T-helper 1 cell treated with Interleukin-12 subunit alpha and Interleukin-12 subunit beta and Interleukin-4 antibody, amounts not matched to agents 30 ng/mL and 1 ng/mL, for 36 hours (primary cell): ENCODE results near the gene CEACAM4. TPM values are rescaled to one million over a fixed set of nuclear protein-coding genes. Genes with fewer than 3 reads are reported as not detected.

Source experiments
- intact Hi-C: fragments of 100-400 bp; cut with micrococcal nuclease; formaldehyde crosslinking; loops from one replicate; pipeline ENCODE4 v1.15.1; 2024
- total RNA-seq: library from RNA; stranded (reverse); gene quantifications from 2 replicates; pipeline ENCODE4 v1.2.3, GENCODE V29; 2022

The CEACAM4 gene
- total RNA-seq, 1 donor from 2014 or later, result not detected

DNA sequence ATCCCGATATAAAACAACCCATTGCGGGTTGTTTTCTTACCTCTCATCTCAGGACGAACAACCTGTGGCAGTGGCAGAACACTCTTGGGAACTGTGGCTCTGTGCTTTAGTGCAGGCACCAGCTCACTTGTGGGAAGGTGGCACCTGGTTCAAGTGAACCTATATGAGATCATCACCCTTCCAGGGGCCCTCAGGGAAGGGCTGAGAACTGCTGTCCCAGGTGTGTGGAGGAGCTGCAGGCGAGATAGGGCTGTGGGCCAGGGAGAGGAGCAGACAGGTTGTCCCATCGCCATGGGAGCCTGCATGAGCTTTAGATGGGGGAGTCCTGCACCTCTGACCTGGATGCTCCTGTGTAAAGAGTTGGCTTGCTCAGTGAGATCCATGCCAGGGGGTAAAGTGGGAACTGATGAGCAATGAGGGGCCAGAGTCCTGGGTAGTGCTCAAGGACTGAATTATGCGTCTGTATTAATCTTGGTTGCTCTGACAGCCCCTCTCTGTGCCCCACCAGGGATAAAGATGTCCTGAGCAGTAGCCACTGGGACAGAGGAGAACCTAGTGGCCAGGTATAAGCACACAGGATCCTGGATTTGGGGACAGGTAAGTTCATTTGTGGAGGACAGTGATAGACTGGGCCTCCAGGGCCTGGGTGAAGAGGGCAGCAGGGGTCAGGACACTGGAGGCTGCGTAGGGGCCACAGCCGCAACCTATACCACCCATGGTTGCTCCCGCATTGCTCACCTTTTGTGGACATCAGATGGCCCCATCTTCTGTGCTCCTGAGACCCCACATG lies 8.7 kb downstream of the CEACAM4 start:
- intact Hi-C loops, result no loop called here

DNA sequence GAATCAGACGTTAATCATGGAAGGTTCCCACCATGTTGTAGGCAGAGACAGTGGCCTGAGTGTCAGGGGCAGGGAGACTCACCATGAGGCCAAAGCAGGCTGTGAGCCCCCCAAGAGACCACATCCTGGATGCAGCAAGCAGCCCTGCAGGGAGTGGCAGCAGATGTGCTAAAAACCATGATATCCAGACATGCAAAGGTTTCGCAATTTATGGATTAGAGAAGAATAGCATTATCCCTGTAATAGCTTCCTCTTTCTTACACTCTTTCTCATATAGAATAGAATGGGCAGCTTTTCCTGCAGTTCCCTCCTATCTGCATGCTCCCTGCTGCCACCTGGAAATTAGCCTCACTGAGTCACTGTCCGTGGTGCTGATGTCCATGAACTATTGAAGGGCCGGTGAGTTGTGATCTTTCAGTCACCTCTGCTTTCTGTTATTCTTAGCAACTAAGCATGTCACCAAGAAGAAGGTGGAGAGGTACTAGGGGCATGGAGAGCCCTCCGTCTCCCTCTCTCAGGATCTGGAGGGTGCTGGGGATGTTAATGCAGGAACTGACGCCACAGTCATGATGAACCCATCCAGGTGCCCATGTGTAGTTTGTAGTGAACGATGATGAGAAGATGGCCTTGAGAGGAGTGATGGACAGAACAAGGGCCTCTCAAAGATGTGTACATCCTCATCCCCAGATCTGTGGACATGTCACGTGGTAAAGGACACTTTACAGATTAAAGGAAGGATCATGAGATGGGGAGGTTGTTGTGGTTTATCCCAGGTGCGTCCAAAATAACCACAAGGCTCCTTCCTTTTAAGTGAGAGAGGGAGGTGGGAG lies 9.9 kb downstream of the CEACAM4 start:
- intact Hi-C loops, result no loop called here

DNA sequence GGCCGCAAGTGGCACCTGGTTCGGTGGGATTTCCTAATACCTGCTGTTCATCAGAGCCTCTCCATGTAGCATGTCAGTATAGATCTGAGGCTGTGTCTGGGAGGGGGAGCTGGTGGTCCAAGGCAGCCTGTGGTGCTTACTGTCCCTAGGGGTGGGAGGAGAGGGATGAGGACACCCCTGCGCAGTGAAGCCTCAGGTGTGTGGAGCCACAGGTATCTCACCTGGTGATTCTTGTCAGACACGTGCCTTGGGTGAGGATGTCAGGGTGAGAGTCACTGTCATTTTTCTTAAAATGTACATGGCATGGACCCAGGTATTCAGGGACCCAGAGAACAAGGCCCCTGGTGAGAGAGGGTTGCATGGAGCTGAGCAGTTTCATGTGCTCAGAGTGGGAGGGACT lies 11.7 kb downstream of the CEACAM4 start:
- intact Hi-C loops, result no loop called here

DNA sequence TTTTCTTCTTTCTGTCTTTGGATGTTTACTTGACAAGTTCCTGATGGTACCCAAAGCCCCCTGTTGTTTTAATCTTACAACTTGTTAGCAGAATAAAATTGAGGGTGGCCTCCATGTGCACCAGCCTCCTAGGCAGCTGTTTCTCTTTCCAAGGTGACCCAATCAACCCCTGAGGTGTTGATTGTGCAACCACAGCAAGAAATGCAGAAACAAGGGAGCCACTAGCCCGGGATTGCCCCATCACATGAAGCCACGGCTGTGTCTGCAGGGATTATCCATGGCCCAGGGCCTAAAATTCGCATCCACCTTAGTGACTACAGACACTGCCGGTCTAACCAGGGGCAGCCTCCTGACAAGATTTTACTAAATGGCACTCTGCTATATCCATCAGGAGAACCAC lies 14.4 kb downstream of the CEACAM4 start:
- intact Hi-C loops, result no loop called here

DNA sequence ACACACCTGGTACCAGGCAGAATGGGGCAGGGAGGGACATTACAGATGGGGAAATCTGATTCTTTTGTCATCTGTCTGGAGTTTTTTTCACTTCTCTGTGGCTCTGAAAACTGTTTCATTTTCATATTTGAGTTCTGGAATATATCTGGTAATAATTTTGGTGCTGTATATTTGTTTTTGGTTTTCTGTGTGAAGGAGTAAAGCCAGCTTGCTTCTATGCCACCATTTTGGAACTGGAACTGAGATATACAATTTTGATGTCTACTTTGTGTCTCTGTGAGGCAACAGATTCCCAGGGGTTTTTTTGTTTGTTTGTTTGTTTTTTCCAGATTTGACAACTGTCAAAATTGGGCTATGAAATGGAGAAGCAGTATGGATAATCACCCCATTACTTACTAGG lies 16.1 kb downstream of the CEACAM4 start:
- intact Hi-C loops, result no loop called here

DNA sequence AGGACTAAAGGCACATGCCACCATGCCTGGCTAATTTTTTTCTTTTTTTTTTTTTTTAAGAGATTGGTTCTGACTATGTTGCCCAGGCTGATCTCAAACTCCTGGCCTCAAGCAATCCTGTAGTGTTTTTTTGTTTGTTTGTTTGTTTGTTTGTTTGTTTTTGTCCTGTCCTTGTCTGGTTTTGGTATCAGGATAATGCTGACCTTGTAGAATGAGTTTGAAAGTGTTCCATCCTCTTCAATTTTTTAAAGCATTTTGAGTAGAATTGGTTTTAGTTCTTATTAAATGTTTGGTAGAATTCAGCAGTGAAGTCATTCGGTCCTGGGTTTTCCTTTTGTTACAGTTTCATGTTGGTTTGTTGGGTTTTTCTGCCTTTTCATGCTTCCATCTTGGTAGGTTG lies 19.2 kb downstream of the CEACAM4 start:
- intact Hi-C loops, result no loop called here

DNA sequence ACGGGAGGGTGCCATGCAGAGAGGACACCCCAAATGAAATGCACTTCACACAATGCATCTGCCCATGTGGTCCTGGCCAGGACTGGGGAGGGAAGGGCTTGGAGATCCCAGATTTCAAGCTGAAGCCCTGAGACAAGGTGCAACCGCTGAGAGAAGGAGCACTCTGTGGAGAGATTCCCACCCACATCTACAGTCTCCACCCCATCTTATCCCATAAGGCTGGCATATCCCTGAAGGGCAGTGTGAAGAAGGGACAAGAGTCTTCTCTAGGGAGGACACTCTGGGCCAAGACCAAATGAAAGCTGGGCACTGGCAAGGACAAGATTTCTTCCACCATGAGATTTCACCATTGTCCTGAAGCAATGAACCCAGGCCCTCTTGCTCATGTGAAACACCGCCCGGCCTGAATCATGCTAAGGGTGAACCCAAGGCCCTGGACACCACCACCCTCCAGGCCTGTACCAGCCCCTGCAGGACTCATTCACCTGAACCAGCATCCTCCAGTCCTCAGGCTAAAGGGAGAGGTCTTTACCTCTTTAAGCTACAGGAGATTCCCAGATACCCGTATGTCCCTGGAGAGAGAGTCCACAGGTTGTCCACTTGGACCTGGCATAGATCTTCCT lies 20.5 kb downstream of the CEACAM4 start:
- intact Hi-C loops, result no loop called here

DNA sequence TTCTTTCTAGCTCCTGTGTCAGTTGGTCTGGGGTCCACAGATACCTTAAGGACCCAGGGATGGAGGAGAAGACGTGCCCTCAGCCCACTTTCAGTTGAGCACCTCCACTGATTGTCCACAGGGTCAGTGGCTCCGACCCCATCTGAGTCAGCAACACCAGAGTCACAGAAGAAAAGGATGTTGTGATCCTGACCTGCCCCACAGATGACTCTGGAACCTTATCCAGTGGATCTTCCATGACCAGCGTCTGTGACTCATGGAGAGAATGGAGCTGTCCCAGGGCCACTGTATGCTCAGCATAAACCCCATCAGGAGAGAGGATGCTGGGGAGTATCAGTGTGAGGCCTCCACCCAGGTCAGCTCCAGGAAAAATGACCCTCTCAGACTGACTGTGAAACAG lies 22.0 kb downstream of the CEACAM4 start:
- intact Hi-C loops, result no loop called here

DNA sequence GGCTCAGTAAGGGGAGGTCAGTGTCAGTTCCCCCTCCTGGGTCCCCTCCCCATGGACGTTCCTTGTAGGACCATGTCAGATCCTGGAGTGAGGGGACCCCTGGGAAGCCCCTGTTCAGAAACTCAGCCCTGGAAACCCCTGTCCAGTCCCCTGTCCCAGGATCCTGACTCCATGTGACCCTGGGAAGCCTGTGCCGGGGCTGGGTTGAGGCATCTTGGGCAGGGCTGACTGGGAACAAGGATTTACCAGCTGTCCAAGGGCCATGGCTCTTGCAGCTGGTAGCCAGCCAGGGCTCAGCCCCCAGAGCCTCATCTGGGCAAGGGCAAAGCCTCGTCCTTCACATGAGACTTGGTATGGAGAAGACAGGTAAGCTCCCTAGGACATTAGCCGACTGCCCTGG lies 25.1 kb downstream of the CEACAM4 start:
- intact Hi-C loops, result no loop called here

DNA sequence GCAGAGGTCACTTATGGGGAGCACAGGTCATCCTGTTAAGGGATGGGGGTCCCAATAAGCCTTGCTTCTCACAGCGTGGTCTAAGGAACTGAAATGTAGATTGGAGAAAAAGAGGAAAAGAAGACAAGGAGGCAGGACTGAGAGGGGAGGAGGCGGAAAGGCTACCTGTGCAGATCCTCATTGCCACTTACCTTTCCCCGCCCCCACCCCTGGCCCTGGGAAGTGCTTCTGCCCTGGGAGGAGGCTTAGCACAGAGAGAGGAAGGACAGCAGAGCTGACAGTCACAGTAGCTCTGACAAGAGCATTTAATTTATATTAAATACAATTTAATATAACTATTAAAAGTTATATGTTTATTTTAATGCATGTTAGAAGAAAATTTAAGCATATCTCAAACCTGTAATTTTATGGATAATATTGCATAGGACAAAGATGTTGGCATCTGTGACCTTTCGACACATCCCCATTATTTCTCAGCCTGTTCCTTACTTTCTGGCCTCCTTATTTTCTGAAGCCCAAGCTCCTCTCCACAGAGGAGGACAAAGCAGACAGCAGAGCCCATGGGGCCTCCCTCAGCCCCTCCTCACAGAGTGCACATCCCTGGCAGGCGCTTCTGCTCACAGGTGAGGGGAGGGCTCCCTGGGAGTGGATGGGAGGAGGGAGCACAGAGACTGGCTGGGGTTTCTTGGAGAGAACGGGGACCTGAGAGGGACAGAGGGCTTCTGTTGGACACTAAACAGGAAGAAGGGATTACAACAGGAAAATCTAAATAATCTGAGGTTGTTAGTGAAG lies 27.5 kb downstream of the CEACAM4 start:
- intact Hi-C loops, result loop anchor here (5.0 kb wide), 1 partner anchor 292 kb away; no protein-coding TSS in a partner anchor

DNA sequence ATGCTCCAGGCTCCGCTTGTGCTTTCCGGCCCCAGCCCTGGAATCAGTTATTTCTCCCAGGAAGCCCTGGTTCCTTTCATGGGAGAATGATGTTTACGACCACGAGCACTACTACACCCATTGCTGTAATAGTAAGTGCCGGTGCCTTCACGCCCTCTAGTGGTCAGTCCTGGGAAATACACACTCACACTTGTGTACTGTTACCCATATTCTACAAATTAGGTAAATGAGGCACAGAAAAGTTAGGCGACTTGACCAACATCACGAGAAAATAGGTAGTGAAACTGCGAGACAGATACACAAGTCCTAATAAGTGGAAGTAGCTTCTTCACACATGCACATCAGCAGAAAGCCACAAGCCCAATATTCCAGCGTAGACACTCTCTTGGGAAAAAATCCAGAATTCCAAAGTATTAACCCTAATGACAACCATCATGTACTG lies 29.3 kb downstream of the CEACAM4 start:
- intact Hi-C loops, result loop anchor here (2.0 to 5.0 kb wide), 2 partner anchors 243 to 290 kb away; no protein-coding TSS in a partner anchor

DNA sequence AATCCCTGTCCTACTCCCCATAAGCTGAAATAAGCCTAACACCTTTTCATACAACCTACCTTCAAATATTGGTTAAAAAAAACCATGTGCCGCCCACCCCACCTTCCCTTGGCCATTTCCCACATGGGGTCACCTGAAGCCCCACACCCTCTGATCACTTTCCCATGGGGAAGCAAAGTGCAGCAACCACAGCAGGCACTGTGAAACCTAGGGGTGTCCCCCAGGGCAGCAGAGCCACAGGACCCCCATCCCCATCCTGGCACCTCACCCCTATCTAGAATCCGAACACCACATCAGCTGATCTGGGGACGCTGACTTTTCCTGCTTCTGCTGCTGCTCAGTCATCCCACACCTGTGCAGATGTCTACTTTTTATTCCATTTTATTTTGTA lies 31.0 kb downstream of the CEACAM4 start:
- intact Hi-C loops, result loop anchor here (1.0 to 5.0 kb wide), 10 partner anchors 20 to 392 kb away; partner anchors contain the start of genes BCKDHA, CEACAM21 and EXOSC5

DNA sequence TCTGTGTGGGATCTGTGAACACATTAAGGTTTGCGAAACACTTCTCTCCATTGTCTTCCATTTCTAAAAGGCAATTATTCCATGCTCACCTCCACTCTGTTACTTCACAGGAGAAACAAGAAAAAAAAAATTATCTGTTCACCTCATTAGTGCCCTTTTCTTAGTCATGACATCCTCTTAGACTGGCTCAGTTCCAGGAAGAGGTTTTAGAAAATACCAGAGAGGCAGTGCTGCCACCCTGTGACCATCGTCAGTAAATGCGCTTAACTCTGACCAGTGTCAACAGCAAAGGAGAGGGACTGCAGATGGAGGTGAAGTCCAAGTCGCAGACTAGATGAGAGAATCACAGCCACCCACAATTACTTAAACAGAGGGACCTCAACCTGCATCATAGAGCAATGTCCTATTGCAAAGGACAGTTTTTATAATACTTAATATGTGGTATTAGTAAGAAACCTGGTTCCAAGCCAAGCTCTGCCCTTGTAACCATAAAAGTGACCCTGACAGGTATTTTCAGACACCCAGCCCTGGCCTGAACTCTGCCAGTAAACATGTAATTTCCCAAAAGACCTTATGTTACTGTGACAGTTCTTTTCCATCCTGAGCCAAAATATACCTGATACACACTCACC lies 31.5 kb downstream of the CEACAM4 start:
- intact Hi-C loops, result loop anchor here (1.0 to 5.0 kb wide), 9 partner anchors 19 to 391 kb away; partner anchors contain the start of genes BCKDHA, CEACAM21 and EXOSC5

DNA sequence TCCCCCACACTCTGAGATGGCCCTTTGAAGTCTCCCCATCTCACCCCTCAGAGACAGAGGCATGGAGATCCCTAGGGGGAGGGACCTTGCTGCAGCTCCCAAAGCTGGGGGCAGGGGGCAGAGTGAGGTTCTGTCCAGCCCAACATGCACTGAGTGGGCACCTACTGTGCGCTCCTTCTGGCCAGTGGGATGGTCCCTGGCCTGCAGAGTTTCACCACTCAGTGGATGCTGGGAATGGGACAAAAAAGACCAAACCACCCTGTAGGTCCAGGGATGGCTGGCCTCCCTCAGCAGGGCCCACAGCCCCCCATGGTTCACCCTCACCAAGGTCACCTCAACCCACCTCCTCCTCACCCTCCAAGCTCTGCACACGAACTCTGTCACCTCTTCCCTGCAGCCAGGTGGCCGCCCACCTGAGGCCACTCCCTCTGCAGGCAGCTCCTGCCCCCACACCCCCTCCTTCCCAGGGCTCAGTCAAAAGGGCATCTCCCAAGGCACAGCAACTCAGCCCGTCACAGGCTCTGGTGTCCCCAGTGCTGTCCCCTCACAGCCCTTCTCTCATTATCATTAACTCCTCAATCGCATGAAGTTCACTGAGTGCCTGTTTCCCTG lies 34.8 kb downstream of the CEACAM4 start:
- intact Hi-C loops, result no loop called here

DNA sequence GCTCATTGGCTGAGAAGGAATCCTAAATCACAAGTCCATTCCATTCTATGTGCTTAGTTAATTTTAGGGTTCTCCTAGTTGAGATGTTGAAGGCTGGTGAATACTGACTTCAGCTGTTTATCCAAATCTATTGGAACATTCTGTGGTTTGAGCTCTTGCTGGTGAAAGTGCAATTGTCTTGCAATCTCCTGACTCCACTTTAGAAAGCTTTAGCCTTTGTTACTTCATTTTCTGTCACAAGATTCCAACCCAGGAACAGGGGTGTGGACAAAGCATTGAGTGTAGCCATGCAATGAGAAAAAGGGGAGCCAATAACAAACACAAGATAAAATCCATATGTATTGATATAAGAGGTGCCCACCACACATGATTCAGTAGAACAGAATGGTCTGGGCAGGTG lies 35.9 kb downstream of the CEACAM4 start:
- intact Hi-C loops, result no loop called here

DNA sequence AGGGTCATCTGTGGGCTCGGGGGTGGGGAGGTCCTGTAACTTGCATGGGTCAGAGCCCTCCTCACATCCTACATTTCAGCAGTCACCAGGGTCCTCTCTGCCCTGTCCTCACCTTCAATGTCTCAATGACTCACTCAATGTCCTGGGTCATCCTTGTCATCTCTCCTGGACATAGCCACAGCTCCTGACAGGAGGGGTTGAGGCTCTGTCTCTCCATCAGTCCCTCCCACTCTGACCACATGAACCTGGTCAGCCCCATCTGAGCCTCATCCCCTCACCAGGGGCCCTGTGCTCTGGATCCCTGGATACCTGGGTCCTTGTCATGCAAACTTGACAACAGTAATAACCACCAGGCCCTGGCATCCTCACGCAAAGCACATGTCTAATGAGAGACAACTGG lies 37.5 kb downstream of the CEACAM4 start:
- intact Hi-C loops, result no loop called here

DNA sequence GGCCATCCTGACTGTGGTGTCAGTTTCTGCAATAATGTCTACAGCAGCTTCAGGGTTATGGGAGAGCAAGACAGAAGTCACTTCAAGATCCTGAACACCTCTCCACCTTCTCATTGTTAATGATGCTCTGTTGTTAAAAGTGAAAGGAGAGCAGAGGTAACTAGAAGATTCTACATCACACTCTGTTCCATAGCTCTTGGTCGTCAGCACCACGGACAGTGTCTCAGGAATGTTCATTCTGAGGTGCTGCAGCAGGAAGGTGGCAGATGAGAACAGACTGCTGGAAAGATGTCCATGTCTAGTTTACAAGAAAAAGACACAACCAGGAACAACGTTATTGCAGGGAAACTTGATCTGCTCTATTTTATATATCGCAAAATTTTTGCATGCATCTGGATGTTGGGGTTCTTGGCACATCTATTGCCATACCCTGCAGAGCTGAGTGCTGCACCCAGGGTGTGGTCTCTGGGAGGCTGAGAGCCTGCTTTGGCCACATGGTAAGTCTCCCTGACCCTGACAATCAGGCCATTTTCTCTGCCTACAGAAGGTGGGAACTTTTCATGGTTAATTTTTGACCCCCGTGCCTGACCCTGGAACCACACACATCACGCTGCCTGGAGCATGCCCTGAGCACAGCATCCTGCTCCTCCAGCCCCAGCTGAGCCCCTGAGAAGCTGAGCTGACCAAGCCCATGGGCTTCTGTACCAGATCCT lies 38.2 kb downstream of the CEACAM4 start:
- intact Hi-C loops, result no loop called here

DNA sequence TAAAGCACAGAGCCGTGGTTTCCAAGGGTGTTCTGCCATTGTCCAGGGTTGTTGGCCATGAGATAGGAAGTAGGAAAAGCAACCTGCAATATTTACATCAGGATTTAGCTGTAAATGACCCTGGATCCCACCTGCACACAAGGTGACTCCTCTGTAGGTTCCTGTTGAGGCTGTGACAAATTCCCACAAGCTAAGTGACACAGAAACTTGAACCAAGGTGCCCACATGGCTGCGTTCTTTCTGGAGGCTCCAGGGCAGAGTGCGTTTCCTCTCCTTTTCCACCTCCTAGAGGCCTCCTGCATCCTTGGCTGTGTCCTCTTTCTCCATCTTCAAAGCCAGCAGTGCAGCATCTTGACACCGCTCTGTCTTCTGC lies 39.0 kb downstream of the CEACAM4 start:
- intact Hi-C loops, result no loop called here

DNA sequence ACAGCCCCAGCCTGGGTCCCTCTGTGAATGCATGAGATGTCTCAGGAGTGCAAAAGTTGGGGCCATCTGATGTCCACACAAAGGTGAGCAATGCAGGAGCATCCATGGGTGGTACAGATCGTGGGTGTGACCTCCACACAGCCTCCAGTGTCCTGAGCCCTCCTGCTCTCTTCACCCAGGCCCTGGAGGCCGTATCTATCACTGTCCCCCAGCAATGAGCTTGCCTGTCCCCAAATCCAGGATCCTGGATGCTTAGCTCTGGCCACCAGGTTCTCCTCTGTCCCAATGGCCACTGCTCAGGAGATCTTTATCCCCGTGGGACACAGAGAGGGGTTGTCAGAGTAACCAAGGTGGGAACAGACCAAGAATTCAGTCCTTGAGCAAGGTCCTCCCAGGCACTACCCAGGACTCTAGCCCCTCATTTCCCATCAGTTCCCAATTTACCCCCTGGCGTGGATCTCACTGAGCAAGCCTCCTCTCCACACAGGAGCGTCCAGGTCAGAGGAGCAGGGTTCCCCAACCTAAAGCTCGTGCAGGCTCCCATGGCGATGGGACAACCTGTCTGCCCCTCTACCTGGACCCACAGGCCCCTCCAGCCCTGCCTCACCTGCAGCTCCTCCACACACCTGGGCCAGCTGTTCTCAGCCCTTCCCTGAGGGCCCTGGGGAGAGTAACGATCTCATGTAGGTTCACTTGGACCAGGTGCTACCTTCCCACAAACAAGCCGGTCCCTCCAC lies 39.6 kb downstream of the CEACAM4 start:
- intact Hi-C loops, result no loop called here
